ENCODE measurements around the gene EFCAB14. TPM values are rescaled to one million over a fixed set of nuclear protein-coding genes. Genes with fewer than 3 reads are reported as not detected.

Gene EFCAB14
- total RNA-seq, 4 donors from 2014 or later = 68.7 to 98.8 (median 88.9) TPM

DNA sequence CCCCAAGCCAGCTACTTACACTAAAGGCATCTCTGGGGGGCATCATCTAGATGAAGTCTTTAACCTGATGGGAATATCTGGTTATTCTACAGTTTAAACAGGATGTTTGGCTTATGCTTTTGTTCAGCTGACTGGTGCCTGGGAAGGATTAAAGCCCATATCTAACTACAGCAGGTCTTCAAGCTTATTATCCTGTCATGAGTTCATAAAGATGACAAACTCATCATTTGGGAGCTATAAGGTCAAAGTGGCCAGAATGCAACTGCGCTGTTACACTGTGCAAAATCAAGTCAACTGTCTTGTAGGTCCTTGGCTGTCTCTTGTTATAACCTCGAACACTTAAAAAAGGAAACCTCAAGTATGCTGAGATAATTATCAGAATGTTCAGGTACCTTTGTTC is 83.7 kb downstream of the EFCAB14 start:
- DNase-seq = no peak
- H3K27ac ChIP-seq = no peak overlapping the region
- H3K9me3 ChIP-seq = no peaks in the 10 kb centered on the region
- no peak for TF ChIP-seq CTCF (IDR thresholded peaks at IDR 0.05)
- no peak for TF ChIP-seq POLR2A (IDR thresholded peaks at IDR 0.05)
- intact Hi-C loops (cut with DNase I) = no loop called here
- H3K36me3 ChIP-seq = peaks cover 6 to 78% (median 9%) of the 10 kb centered on the region in 3 donors
- H3K27me3 ChIP-seq = no peaks in the 10 kb centered on the region
- no peak overlapping the region for H3K4me3 ChIP-seq
- WGBS, 2 donors = 100% methylated on average over 2 of the region's 2 CpGs
- peaks cover 0 to 13% (median 8%) of the 10 kb centered on the region in 3 donors for H3K4me1 ChIP-seq

DNA sequence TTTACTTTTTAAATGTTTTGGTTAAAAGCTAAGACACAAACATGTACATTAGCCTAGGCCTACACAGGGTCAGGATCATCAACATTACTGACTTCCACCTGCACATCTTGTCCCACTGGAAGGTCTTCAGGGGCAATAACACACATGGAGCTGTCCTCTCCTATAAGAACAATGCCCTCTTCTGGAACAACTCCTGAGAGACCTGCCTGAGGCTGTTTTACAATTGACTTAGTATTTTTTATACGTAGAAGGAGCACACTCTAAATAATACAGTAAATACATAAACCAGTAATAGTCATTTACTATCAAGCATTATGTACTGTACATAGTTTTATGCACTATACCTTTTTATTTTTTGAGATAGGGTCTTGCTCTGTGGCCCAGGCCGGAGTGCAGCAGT is 88.2 kb downstream of the EFCAB14 start:
- Histone ChIP-seq H3K4me1 (no peaks in the 10 kb centered on the region), H3K27ac (no peak overlapping the region), H3K36me3 (peaks cover 4 to 55% (median 9%) of the 10 kb centered on the region in 3 donors), H3K4me3 (no peak overlapping the region), H3K9me3 (no peaks in the 10 kb centered on the region), H3K27me3 (no peaks in the 10 kb centered on the region)
- intact Hi-C loops (cut with DNase I) = no loop called here
- DNase-seq = no peak
- WGBS, 2 donors = 76 to 79% methylated on average over 2 of the region's 2 CpGs
- TF ChIP-seq CTCF (IDR thresholded peaks at IDR 0.05) (no peak), POLR2A (IDR thresholded peaks at IDR 0.05) (no peak)

Other genes starting within 250 kb of the EFCAB14 start
- gene DMBX1, start 229.3 kb downstream of the EFCAB14 start, total RNA-seq = not detected
- gene KNCN, start 167.5 kb downstream of the EFCAB14 start, total RNA-seq = not detected
- 10 to 100 TPM; 18.2 to 33.7 (median 33.6) TPM for gene MKNK1, start 114.8 kb downstream of the EFCAB14 start, total RNA-seq
- gene MOB3C, start 102.3 kb downstream of the EFCAB14 start, total RNA-seq = 10 to 100 TPM; 12.0 to 29.3 (median 18.7) TPM
- 10 to 100 TPM; 25.7 to 39.1 (median 32.8) TPM for gene ATPAF1, start 50.8 kb downstream of the EFCAB14 start, total RNA-seq
- not detected for gene TEX38, start 47.3 kb downstream of the EFCAB14 start, total RNA-seq
- 100 to 1,000 TPM in 2 of 4 donors, 10 to 100 TPM in 2; 14.0 to 147 (median 109) TPM for gene CYP4B1, start 79.9 kb upstream of the EFCAB14 start, total RNA-seq
- under 1 TPM in 1 of 4 donors, not detected in 3; 0.38 TPM for gene CYP4A11, start 222.4 kb upstream of the EFCAB14 start, total RNA-seq